Measurements from ENCODE around the gene HNRNPU.

DNA sequence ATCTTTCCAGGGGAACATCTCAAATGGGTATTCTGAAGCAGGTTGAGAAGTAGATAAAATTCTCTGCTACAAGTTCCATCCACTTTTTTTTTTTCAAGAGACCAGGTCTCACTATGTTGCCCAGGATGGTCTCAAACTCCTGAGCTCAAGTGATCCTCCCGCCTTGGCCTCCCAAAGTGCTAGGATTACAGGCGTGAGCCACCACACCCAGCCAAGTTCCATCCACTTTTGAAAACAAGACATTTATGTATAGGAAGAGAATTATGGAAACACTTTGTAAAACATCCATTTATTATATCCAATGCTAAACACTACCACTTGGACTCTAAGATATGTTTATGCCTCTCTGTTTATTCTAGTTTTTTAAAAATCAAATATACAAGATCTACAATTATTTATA is 13.4 kb downstream of the HNRNPU start:
- TF ChIP-seq CTCF (IDR thresholded peaks at IDR 0.05) (no peak), POLR2A (IDR thresholded peaks at IDR 0.05) (no peak)
